Mesendoderm (in vitro differentiated cells): ENCODE results near the gene POGZ. TPM values are rescaled to one million over a fixed set of nuclear protein-coding genes. Genes with fewer than 3 reads are reported as not detected.
A peak's percentile ranks its signal among the peaks of the same experiment; 100 is the strongest.

Experiments
- DNase-seq: peaks from one replicate; pipeline ENCODE4 v3.0.0; 2013
- H2AK5ac ChIP-seq: 2 replicates; pipeline ENCODE4 v1.6.1; 2013; ENCODE audit warnings: low read length, inconsistent platforms
- H2BK120ac ChIP-seq: 2 replicates; pipeline ENCODE4 v1.6.1; 2013; ENCODE audit warnings: low read depth, mild to moderate bottlenecking, low read length, moderate library complexity, mixed read lengths
- H2BK15ac ChIP-seq: replicated peaks from 2 replicates; pipeline ENCODE4 v1.6.1; 2013; ENCODE audit warnings: low read depth, mild to moderate bottlenecking, moderate library complexity
- H2BK5ac ChIP-seq: 2 replicates; pipeline ENCODE4 v1.6.1; 2013; ENCODE audit warnings: low read length, inconsistent platforms
- H3K18ac ChIP-seq: 2 replicates; pipeline ENCODE4 v1.6.1; 2013; ENCODE audit warnings: mild to moderate bottlenecking, low read length, mixed read lengths
- H3K23ac ChIP-seq: one replicate; pipeline ENCODE4 v1.6.1; 2013; ENCODE audit warnings: low read length
- H3K27ac ChIP-seq: 2 replicates; pipeline ENCODE4 v1.5.1; 2013; ENCODE audit warnings: low read depth, mild to moderate bottlenecking, inconsistent platforms, low read length, moderate library complexity
- H3K27me3 ChIP-seq: 2 replicates; pipeline ENCODE4 v1.6.1; 2013; ENCODE audit warnings: low read length, control low read depth, mild to moderate bottlenecking, inconsistent platforms; ENCODE audit not compliant: insufficient read depth, poor library complexity
- H3K36me3 ChIP-seq: 2 replicates; pipeline ENCODE4 v1.6.1; 2013; ENCODE audit warnings: low read length, inconsistent platforms; ENCODE audit not compliant: control insufficient read depth, insufficient read depth
- H3K4ac ChIP-seq: one replicate; pipeline ENCODE4 v1.6.1; 2013; ENCODE audit warnings: low read depth, mild to moderate bottlenecking, low read length, moderate library complexity
- H3K4me1 ChIP-seq: 2 replicates; pipeline ENCODE4 v1.6.1; 2013; ENCODE audit warnings: low read depth, low read length, inconsistent platforms; ENCODE audit not compliant: control insufficient read depth
- H3K4me2 ChIP-seq: 2 replicates; pipeline ENCODE4 v1.6.1; 2013; ENCODE audit warnings: low read length
- H3K4me3 ChIP-seq: 2 replicates; pipeline ENCODE4 v1.5.1; 2013; ENCODE audit warnings: mild to moderate bottlenecking, low read length
- H3K56ac ChIP-seq: one replicate; pipeline ENCODE4 v1.6.1; 2013; ENCODE audit warnings: low read length
- H3K79me1 ChIP-seq: 2 replicates; pipeline ENCODE4 v1.6.1; 2013; ENCODE audit warnings: low read length, inconsistent platforms
- H3K79me2 ChIP-seq: 2 replicates; pipeline ENCODE4 v1.6.1; 2013; ENCODE audit warnings: mild to moderate bottlenecking, low read length; ENCODE audit not compliant: control insufficient read depth, insufficient read depth
- H3K9ac ChIP-seq: 2 replicates; pipeline ENCODE4 v1.6.1; 2013; ENCODE audit warnings: low read length, inconsistent platforms
- H4K5ac ChIP-seq: one replicate; pipeline ENCODE4 v1.6.1; 2013; ENCODE audit warnings: low read length
- H4K8ac ChIP-seq: one replicate; pipeline ENCODE4 v1.6.1; 2013; ENCODE audit warnings: low read depth, mild to moderate bottlenecking, control low read depth, low read length, moderate library complexity
- WGBS: extraction: QIAGEN DNeasy Blood & Tissue Kit; methylation state at CpG from one replicate; pipeline ENCODE4 v1.1.7; 2013; ENCODE audit warnings: low lambda C conversion rate, missing lambda C conversion rate; ENCODE audit not compliant: insufficient coverage; ENCODE audit errors: extremely low coverage; 5-methylcytosine and 5-hydroxymethylcytosine counted together
- polyA plus RNA-seq, 2 experiments: library from polyadenylated mRNA; stranded (reverse); fragments of 200-250 nt; gene quantifications; one replicate each; pipeline ENCODE4 v1.2.3, GENCODE V29; 2013

POGZ gene, protein sequence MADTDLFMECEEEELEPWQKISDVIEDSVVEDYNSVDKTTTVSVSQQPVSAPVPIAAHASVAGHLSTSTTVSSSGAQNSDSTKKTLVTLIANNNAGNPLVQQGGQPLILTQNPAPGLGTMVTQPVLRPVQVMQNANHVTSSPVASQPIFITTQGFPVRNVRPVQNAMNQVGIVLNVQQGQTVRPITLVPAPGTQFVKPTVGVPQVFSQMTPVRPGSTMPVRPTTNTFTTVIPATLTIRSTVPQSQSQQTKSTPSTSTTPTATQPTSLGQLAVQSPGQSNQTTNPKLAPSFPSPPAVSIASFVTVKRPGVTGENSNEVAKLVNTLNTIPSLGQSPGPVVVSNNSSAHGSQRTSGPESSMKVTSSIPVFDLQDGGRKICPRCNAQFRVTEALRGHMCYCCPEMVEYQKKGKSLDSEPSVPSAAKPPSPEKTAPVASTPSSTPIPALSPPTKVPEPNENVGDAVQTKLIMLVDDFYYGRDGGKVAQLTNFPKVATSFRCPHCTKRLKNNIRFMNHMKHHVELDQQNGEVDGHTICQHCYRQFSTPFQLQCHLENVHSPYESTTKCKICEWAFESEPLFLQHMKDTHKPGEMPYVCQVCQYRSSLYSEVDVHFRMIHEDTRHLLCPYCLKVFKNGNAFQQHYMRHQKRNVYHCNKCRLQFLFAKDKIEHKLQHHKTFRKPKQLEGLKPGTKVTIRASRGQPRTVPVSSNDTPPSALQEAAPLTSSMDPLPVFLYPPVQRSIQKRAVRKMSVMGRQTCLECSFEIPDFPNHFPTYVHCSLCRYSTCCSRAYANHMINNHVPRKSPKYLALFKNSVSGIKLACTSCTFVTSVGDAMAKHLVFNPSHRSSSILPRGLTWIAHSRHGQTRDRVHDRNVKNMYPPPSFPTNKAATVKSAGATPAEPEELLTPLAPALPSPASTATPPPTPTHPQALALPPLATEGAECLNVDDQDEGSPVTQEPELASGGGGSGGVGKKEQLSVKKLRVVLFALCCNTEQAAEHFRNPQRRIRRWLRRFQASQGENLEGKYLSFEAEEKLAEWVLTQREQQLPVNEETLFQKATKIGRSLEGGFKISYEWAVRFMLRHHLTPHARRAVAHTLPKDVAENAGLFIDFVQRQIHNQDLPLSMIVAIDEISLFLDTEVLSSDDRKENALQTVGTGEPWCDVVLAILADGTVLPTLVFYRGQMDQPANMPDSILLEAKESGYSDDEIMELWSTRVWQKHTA (N-terminal part only)
- 43.2 TPM for polyA plus RNA-seq (2013, experiment 1 of 2)
- 38.6 TPM for polyA plus RNA-seq (2013, experiment 2 of 2)

- DNase-seq, result peak; percentile 97
- no peaks in the 10 kb centered on the region for H3K36me3 ChIP-seq
- no peak within 1 kb of the TSS for H2AK5ac ChIP-seq
- no peaks in the 10 kb centered on the region for H3K27me3 ChIP-seq
- no peak within 1 kb of the TSS for H2BK5ac ChIP-seq
- peaks cover 8% of the 10 kb centered on the region for H3K4me1 ChIP-seq
- H4K5ac ChIP-seq, result peak within 1 kb of the TSS; percentile 88
- peak within 1 kb of the TSS; percentile 97 for H3K4ac ChIP-seq
- no CpG with 5 or more reads among the region's 30 CpGs for WGBS
- peaks cover 2% of the 10 kb centered on the region for H3K79me1 ChIP-seq
- peak within 1 kb of the TSS; percentile 90 for H3K56ac ChIP-seq
- no peak within 1 kb of the TSS for H3K23ac ChIP-seq
- peak within 1 kb of the TSS; percentile 78 for H2BK120ac ChIP-seq
- H3K4me3 ChIP-seq, result peak within 1 kb of the TSS; percentile 55
- no peak within 1 kb of the TSS for H2BK15ac ChIP-seq
- peak within 1 kb of the TSS; percentile 24 for H3K4me2 ChIP-seq
- H3K9ac ChIP-seq, result peak within 1 kb of the TSS; percentile 74
- H3K79me2 ChIP-seq, result peaks cover 35% of the 10 kb centered on the region
- H3K27ac ChIP-seq, result peak within 1 kb of the TSS; percentile 83
- peak within 1 kb of the TSS; percentile 100 for H3K18ac ChIP-seq
- H4K8ac ChIP-seq, result peak within 1 kb of the TSS; percentile 100
Observed at GRCh38 chr1:151459331-151460046, at the start of gene POGZ. TSS of gene POGZ (minus strand) at chr1:151459494. CDS start at chr1:151442204, 17,290 bp downstream.

DNA sequence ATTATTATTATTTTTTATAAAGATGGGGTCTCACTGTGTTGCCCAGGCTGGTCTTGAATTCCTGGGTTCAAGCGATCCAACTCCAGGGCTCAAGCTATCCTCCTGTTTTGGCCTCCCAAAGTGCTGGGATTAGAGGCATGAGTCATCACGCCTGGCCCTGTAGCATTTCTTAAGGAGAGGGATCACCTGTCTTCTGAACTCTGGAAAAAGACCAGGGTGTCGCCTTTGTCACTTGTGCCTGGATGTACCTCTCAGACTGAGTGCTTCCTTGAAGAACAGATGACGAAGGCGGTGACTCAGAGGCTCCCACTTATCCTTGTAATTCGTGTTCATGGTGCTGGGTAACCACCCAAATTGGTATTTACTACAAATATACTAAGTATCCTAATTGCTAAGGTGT is 49.5 kb upstream of the POGZ start:
- H2BK120ac ChIP-seq, result no peak overlapping the region

DNA sequence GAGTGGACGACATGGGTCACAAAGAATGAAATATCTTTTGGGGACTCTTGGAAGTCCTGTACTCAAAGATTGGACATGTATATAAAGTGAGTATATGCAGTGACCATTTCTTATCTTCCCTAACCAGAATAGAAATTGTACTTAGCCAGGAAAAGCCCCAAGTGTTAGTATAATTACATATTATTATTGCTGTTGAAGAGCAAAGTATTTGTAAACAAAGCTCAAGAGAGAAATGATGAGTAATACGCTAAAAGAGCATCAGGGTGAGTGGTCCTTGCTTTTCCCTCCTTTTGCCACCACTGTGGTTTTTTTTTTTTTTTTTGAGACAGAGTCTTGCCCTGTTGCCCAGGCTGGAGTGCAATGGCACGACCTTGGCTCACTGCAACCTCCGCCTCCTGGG is 45.5 kb upstream of the POGZ start:
- no peak overlapping the region for H3K27ac ChIP-seq
- H3K36me3 ChIP-seq, result no peaks in the 10 kb centered on the region
- no peak overlapping the region for H3K18ac ChIP-seq
- H3K4me1 ChIP-seq, result peaks cover 2% of the 10 kb centered on the region
- DNase-seq, result no peak
- H4K5ac ChIP-seq, result no peak overlapping the region
- no peaks in the 10 kb centered on the region for H3K79me2 ChIP-seq
- H3K9ac ChIP-seq, result no peak overlapping the region
- no peak overlapping the region for H4K8ac ChIP-seq
- H3K4ac ChIP-seq, result no peak overlapping the region
- H3K4me2 ChIP-seq, result no peak overlapping the region
- H3K4me3 ChIP-seq, result no peak overlapping the region
- H2BK5ac ChIP-seq, result no peak overlapping the region
- no CpG with 5 or more reads among the region's 4 CpGs for WGBS
- H2BK120ac ChIP-seq, result no peak overlapping the region
- no peaks in the 10 kb centered on the region for H3K79me1 ChIP-seq
- H3K27me3 ChIP-seq, result no peaks in the 10 kb centered on the region
- H2AK5ac ChIP-seq, result no peak overlapping the region
- H3K56ac ChIP-seq, result no peak overlapping the region
- H3K23ac ChIP-seq, result no peak overlapping the region
- no peak overlapping the region for H2BK15ac ChIP-seq

More for the DNA sequence above, 49.5 kb upstream of the POGZ start:
- H3K79me2 ChIP-seq, result no peaks in the 10 kb centered on the region
- no CpG with 5 or more reads among the region's 6 CpGs for WGBS
- H3K4me3 ChIP-seq, result no peak overlapping the region
- no peak overlapping the region for H4K5ac ChIP-seq
- no peak overlapping the region for H3K18ac ChIP-seq
- no peaks in the 10 kb centered on the region for H3K27me3 ChIP-seq
- no peak overlapping the region for H3K23ac ChIP-seq
- H3K4me1 ChIP-seq, result peaks cover 15% of the 10 kb centered on the region
- H3K9ac ChIP-seq, result no peak overlapping the region
- no peak overlapping the region for H3K27ac ChIP-seq
- H2AK5ac ChIP-seq, result no peak overlapping the region
- H2BK5ac ChIP-seq, result no peak overlapping the region
- no peaks in the 10 kb centered on the region for H3K36me3 ChIP-seq
- no peak overlapping the region for H3K4ac ChIP-seq
- H3K56ac ChIP-seq, result no peak overlapping the region
- peak; percentile 77 for DNase-seq
- H2BK15ac ChIP-seq, result no peak overlapping the region
- no peak overlapping the region for H3K4me2 ChIP-seq
- no peaks in the 10 kb centered on the region for H3K79me1 ChIP-seq
- H4K8ac ChIP-seq, result no peak overlapping the region

GRCh38 chr1:151504252-151504651 is 45.0 kb upstream of the POGZ start:
- no peak for DNase-seq
- no peak overlapping the region for H3K56ac ChIP-seq
- no CpG with 5 or more reads among the region's 3 CpGs for WGBS
- H3K36me3 ChIP-seq, result no peaks in the 10 kb centered on the region
- no peaks in the 10 kb centered on the region for H3K79me1 ChIP-seq
- no peak overlapping the region for H3K9ac ChIP-seq
- H3K4me2 ChIP-seq, result no peak overlapping the region
- no peak overlapping the region for H2BK120ac ChIP-seq
- H2BK15ac ChIP-seq, result no peak overlapping the region
- H3K18ac ChIP-seq, result no peak overlapping the region
- H2AK5ac ChIP-seq, result no peak overlapping the region
- no peak overlapping the region for H3K4me3 ChIP-seq
- no peak overlapping the region for H3K23ac ChIP-seq
- H3K4me1 ChIP-seq, result peaks cover 2% of the 10 kb centered on the region
- no peaks in the 10 kb centered on the region for H3K27me3 ChIP-seq
- no peak overlapping the region for H3K27ac ChIP-seq
- no peak overlapping the region for H4K8ac ChIP-seq
- H3K79me2 ChIP-seq, result no peaks in the 10 kb centered on the region
- H3K4ac ChIP-seq, result no peak overlapping the region
- no peak overlapping the region for H2BK5ac ChIP-seq
- no peak overlapping the region for H4K5ac ChIP-seq
